H1 (cell line): ENCODE data around the gene THAP12.

Source experiments
- ATF2 ChIP-seq: IDR thresholded peaks from 2 replicates; pipeline ENCODE4 v1.6.1; 2012; ENCODE audit warnings: low read length, inconsistent platforms
- CEBPB ChIP-seq: IDR thresholded peaks from 2 replicates; pipeline ENCODE4 v1.6.1; 2012; ENCODE audit warnings: low read depth, low read length
- CHD2 ChIP-seq: IDR thresholded peaks from 2 replicates; pipeline ENCODE4 v1.6.1; 2012; ENCODE audit warnings: low read length, improper control_type of control experiment
- CREB1 ChIP-seq: IDR thresholded peaks from 2 replicates; pipeline ENCODE4 v1.6.1; 2012; ENCODE audit warnings: inconsistent platforms
- CTCF ChIP-seq, 3 experiments: IDR thresholded peaks; 1 replicate in 2 of 3; 2 replicates in 1 of 3; pipeline versions ENCODE4 v1.5.1 to v1.6.1; 2011; ENCODE audit warnings: low read length in 3 of 3, mild to moderate bottlenecking in 3 of 3, inconsistent platforms in 2 of 3, low read depth in 1 of 3, moderate library complexity in 1 of 3; ENCODE audit not compliant: insufficient read depth in 1 of 3; ENCODE audit errors: control extremely low read depth in 1 of 3
- EZH2 ChIP-seq: fragments of 200-600 bp; sonication (generic); IDR thresholded peaks from 2 replicates; pipeline ENCODE4 v1.7.1; 2012; ENCODE audit warnings: low read depth, mild to moderate bottlenecking, moderate library complexity, low read length, inconsistent platforms; ENCODE audit not compliant: severe bottlenecking
- PHF8 ChIP-seq: fragments of 200-600 bp; sonication (generic); conservative IDR thresholded peaks from 2 replicates; pipeline ENCODE4 v1.7.1; 2012; ENCODE audit warnings: low read depth, mild to moderate bottlenecking, inconsistent platforms, low read length, moderate library complexity
- POLR2A ChIP-seq, 2 experiments: IDR thresholded peaks; 1 replicate in 1 of 2; 2 replicates in 1 of 2; pipeline ENCODE4 v1.6.1; 2011; ENCODE audit warnings: low read depth in 2 of 2, low read length in 2 of 2, mild to moderate bottlenecking in 2 of 2; ENCODE audit errors: control extremely low read depth in 1 of 2
- POLR2AphosphoS5 ChIP-seq: IDR thresholded peaks from 2 replicates; pipeline ENCODE4 v1.6.1; 2011; ENCODE audit warnings: low read depth, low read length
- TBP ChIP-seq: IDR thresholded peaks from 2 replicates; pipeline ENCODE4 v1.6.1; 2011; ENCODE audit warnings: low read depth, low read length, improper control_type of control experiment
- TCF12 ChIP-seq: IDR thresholded peaks from 2 replicates; pipeline ENCODE4 v1.6.1; 2011; ENCODE audit warnings: low read depth, mild to moderate bottlenecking, low read length
- YY1 ChIP-seq: IDR thresholded peaks from 2 replicates; pipeline ENCODE4 v1.6.1; 2011; ENCODE audit warnings: low read depth, mild to moderate bottlenecking, low read length
- ZNF274 ChIP-seq: IDR thresholded peaks from 2 replicates; pipeline ENCODE4 v1.7.0; 2012; ENCODE audit warnings: low read length, borderline replicate concordance; ENCODE audit errors: extremely low read depth

GRCh38 chr11:76385903-76386302 is 5.0 kb upstream of the THAP12 start:
- TF ChIP-seq CTCF (IDR thresholded peaks at IDR 0.05; ENCODE audit: control extremely low read depth in 1 of 3, insufficient read depth in 1 of 3, low read depth in 1 of 3, low read length in 3 of 3) (no peak), YY1 (no peak), PHF8 (no peak), CREB1 (no peak), TBP (no peak), POLR2AphosphoS5 (no peak), POLR2A (IDR thresholded peaks at IDR 0.05; ENCODE audit: control extremely low read depth in 1 of 2, low read depth in 2 of 2, low read length in 2 of 2) (no peak), CHD2 (no peak), EZH2 (no peak), TCF12 (no peak), CEBPB (no peak), ATF2 (no peak), ZNF274 (no peak)
